ENCODE results near the gene LMBRD2.

- no peak for TF ChIP-seq SMC3 (IDR thresholded peaks at IDR 0.05; ENCODE audit: low read depth, low read length)
- TF ChIP-seq EP300 (IDR thresholded peaks at IDR 0.05; ENCODE audit: borderline replicate concordance in 1 of 2, low read depth in 1 of 2, low read length in 1 of 2), result no peak
- no peak for TF ChIP-seq RFX5 (IDR thresholded peaks at IDR 0.05; ENCODE audit: low read length)
- TF ChIP-seq FOXJ3 (CRISPR knock-in tag; IDR thresholded peaks at IDR 0.05), result no peak
- TF ChIP-seq POLR2AphosphoS5 (IDR thresholded peaks at IDR 0.05; ENCODE audit: low read depth, low read length), result no peak
- no peak for TF ChIP-seq TAF1 (IDR thresholded peaks at IDR 0.05; ENCODE audit: borderline replicate concordance, low read depth, low read length)
- TF ChIP-seq CTCF (IDR thresholded peaks at IDR 0.05), result no peak
- TF ChIP-seq GABPA (IDR thresholded peaks at IDR 0.05; ENCODE audit: low read depth), result no peak
- TF ChIP-seq USF2 (IDR thresholded peaks at IDR 0.05; ENCODE audit: borderline replicate concordance, low read depth, low read length), result no peak
- TF ChIP-seq PBX3 (IDR thresholded peaks at IDR 0.05), result no peak
- no peak for TF ChIP-seq REST (IDR thresholded peaks at IDR 0.05; ENCODE audit: low read depth, low read length)
- no peak for TF ChIP-seq IRF3 (IDR thresholded peaks at IDR 0.05; ENCODE audit: low read depth, low read length)
- no peak for TF ChIP-seq TCF12 (IDR thresholded peaks at IDR 0.05)
- no peak for TF ChIP-seq RCOR1 (IDR thresholded peaks at IDR 0.05; ENCODE audit: low read length)
Measured at GRCh38 chr5:36147681-36148080, 4.0 kb downstream of the LMBRD2 start.

Measured in SK-N-SH (cell line).